ENCODE data around the gene CPED1. TPM values are rescaled to one million over a fixed set of nuclear protein-coding genes. Genes with fewer than 3 reads are reported as not detected.

Gene CPED1
- total RNA-seq, 1 experiment from 2014 or later: 0.13 TPM

- no peak overlapping the region for H3K27ac ChIP-seq (ENCODE audit: insufficient read length, low read depth, low read length)
- H2AFZ ChIP-seq (ENCODE audit: low read length): no peak overlapping the region
- no peaks in the 10 kb centered on the region for H3K27me3 ChIP-seq (ENCODE audit: insufficient read depth, low read length)
- H2BK120ac ChIP-seq (ENCODE audit: low read depth, low read length, poor library complexity, severe bottlenecking): no peak overlapping the region
- H3K9ac ChIP-seq (ENCODE audit: extremely low read depth, insufficient read length, low read length): no peak overlapping the region
- no peak for TF ChIP-seq CTCF (conservative IDR thresholded peaks at IDR 0.05)
- Mint-ChIP-seq H3K27ac (no peak overlapping the region), H3K9me3 (no peaks in the 10 kb centered on the region; a peak in 1 of 5 replicates), H3K4me3 (no peak overlapping the region), H3K36me3 (ENCODE audit: insufficient read depth in 1 of 3, low read depth in 3 of 3) (no peaks in the 10 kb centered on the region), H3K27me3 (ENCODE audit: low read depth) (no peaks in the 10 kb centered on the region), H3K4me1 (peaks cover 10 to 13% of the 10 kb centered on the region in 2 experiments)
- no peak overlapping the region for H2BK5ac ChIP-seq (ENCODE audit: insufficient read length, low read length)
- no peaks in the 10 kb centered on the region for H4K20me1 ChIP-seq (ENCODE audit: control insufficient read depth, insufficient read depth, insufficient read length)
- no peaks in the 10 kb centered on the region for H3K79me2 ChIP-seq (ENCODE audit: insufficient read depth, low read length)
- no peak overlapping the region for H2BK15ac ChIP-seq (ENCODE audit: low read depth, low read length)
- no peak overlapping the region for H3K18ac ChIP-seq (ENCODE audit: insufficient read length, low read depth, low read length)
- no peak overlapping the region for H3K4ac ChIP-seq (ENCODE audit: low read depth, low read length)
- no peak overlapping the region for H3K14ac ChIP-seq (ENCODE audit: insufficient read depth, low read length)
- H3K79me1 ChIP-seq (ENCODE audit: insufficient read depth, low read depth, low read length, poor library complexity, severe bottlenecking): no peaks in the 10 kb centered on the region
- no peaks in the 10 kb centered on the region; the same call in 1 of the 2 replicates for H3K4me1 ChIP-seq (ENCODE audit: insufficient read depth, low read length)
- no peak overlapping the region for H3T11ph ChIP-seq (ENCODE audit: low read length)
- H4K5ac ChIP-seq (ENCODE audit: insufficient read length, low read depth, low read length): no peak overlapping the region
- no peak overlapping the region for H3K56ac ChIP-seq (ENCODE audit: insufficient read length, low read depth, low read length)
- H3K4me2 ChIP-seq (ENCODE audit: insufficient read depth, insufficient read length, low read length): no peak overlapping the region
- H3K23ac ChIP-seq (ENCODE audit: insufficient read length, low read depth, low read length): no peak overlapping the region
- H4K91ac ChIP-seq (ENCODE audit: insufficient read length, low read depth, low read length): no peak overlapping the region
- no peak overlapping the region for H2AK5ac ChIP-seq (ENCODE audit: insufficient read length, low read length)
- H2BK12ac ChIP-seq (ENCODE audit: insufficient read length, low read depth, low read length): no peak overlapping the region
- H4K8ac ChIP-seq (replicated peaks; ENCODE audit: insufficient read length, low read depth, low read length): no peak overlapping the region
- H2BK20ac ChIP-seq (ENCODE audit: low read depth, low read length, poor library complexity, severe bottlenecking): no peak overlapping the region
- DNase-seq: no peak
- H3K23me2 ChIP-seq (ENCODE audit: insufficient read length, low read depth, low read length, poor library complexity, severe bottlenecking): no peaks in the 10 kb centered on the region
- WGBS (ENCODE audit: extremely low coverage, insufficient read length, low lambda C conversion rate): no CpG with 5 or more reads among the region's 2 CpGs
- H3K9me3 ChIP-seq (ENCODE audit: control insufficient read depth, low read depth, low read length): no peaks in the 10 kb centered on the region
Observed at GRCh38 chr7:121008816-121009215, 20.3 kb downstream of the CPED1 start.

Data from H9 (cell line).